ENCODE measurements around the gene USO1.
"Not testable (repeated sequence)": the region's sequence is repeated elsewhere in the genome, so short reads cannot be mapped to it uniquely, and the experiment has no call there.

The USO1 gene

DNA sequence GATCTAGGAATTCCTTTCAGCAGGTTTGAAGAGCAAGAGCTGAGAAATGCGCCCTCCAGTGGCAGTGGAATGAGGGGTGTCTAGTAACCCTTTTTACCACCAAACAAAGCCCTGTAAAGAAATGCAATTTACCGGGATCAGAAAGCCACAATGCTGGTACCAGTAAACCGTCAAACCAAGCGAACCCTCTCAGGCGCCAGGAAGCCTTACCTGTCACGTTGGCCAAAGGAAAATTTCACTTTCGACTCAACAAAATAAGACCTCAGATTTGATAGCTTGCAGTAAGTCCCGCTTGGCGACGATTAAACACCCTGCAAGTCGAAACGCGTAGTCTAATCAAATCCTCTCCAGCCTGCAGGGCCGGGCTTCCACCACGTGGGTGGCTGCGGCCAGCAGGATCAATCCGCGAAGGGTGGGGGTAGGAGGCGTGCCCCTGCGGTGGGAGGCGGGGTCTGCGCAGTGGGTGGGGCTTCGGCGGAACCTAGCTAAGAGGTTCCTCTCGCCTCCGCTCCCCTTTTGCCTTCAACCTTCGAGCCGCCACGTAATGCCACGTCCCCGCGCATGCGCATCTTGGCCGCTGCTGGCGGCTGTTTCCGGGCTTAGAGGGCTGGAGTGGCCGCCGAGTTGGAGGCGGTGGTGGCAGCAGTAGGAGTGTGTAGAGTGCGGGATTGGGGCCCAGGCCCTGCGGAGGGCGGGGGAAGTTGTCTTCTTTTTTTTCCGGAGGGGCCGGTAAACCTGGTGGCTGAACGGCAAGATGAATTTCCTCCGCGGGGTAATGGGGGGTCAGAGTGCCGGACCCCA lies at the start of gene USO1:
TSS of gene USO1 (plus strand) at position 512 of the 801 bp plus-strand sequence. CDS start at position 755, 243 bp downstream.
- DNase-seq (ENCODE audit: low read depth in 2 of 2) = peak; percentile 97

- DNase-seq (ENCODE audit: low read depth in 2 of 2) = no peak
These were observed 49.3 kb upstream of the USO1 start for GRCh38 chr4:75675004-75675531.

- DNase-seq (ENCODE audit: low read depth in 2 of 2) = no peak
These were observed 45.9 kb upstream of the USO1 start for GRCh38 chr4:75678473-75678872.

DNA sequence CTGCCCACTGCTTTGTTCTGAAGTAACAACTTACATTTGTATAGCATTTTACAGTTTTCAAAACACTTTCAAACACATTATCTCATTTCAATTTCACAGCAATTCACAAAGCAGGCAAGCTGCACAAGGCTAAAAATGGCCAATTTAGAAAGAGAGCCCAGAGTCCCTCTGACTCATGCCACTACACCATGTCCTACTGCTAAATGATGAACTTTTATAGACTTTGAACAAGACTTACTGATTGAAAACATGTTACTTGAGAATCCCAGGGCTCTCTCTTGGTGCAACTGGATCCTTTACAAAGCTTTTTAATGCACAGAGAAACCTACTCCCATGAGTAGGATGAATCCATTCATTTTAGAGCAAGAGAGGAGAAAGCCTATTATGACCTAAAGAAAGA lies 45.4 kb upstream of the USO1 start:
- no peak for DNase-seq (ENCODE audit: low read depth in 2 of 2)

GRCh38 chr4:75679876-75680575 lies 44.4 kb upstream of the USO1 start:
- no peak for DNase-seq (ENCODE audit: low read depth in 2 of 2)

- DNase-seq (ENCODE audit: low read depth in 2 of 2) = no peak
These were observed 40.8 kb upstream of the USO1 start for GRCh38 chr4:75683482-75684155.

DNA sequence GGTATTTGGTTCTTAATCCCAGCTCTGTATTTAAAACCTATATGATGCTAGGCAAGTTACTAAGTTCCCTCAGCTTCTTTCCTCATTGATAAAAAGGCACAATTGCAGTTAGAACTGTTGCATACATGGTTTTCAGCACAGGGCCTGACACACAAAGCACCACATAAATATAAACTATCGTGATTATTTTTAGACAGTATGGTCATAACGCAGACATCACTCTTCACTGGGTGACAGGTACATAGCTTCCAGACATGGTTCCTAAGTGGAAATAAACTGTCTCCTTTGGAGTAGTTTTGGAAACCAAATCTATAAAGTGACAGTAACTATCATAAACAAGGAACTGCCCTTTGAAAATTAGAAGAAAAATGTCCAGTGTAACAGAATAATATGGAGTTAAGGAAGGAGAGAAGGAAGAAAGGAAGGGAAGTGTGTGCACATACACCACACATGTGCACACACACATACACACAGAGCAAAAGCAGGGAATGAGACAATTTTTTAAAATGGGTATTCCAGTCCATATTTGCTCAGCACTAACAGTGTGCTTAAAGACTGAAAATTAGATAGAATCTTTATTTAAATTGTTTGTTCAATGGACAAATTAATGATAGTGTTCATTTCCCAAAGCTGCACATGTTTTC lies 38.7 kb upstream of the USO1 start:
- no peak for DNase-seq (ENCODE audit: low read depth in 2 of 2)

- no peak for DNase-seq (ENCODE audit: low read depth in 2 of 2)
These were observed 38.0 kb upstream of the USO1 start for GRCh38 chr4:75686346-75686745.

GRCh38 chr4:75687125-75687524 lies 37.3 kb upstream of the USO1 start:
- not testable (repeated sequence) for DNase-seq (ENCODE audit: low read depth in 2 of 2)

DNA sequence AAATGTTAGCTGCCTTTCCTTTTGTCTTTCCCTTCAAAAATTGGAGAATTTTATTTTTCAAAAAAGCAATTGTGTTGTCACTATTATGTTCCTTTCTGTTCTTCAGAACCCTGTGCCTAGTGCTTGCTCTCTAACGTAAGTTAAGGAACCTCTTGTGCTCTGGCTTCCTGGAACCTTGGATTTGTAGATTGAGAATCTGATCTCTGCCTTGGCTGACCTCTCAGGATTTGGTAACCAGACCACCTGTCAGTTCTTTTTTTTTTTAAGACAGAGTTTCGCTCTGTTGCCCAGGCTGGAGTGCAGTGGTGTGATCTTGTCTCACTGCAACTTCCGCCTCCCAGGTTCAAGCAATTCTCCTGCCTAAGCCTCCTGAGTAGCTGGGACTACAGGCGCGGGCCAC lies 32.3 kb upstream of the USO1 start:
- not testable (repeated sequence) for DNase-seq (ENCODE audit: low read depth in 2 of 2)

DNA sequence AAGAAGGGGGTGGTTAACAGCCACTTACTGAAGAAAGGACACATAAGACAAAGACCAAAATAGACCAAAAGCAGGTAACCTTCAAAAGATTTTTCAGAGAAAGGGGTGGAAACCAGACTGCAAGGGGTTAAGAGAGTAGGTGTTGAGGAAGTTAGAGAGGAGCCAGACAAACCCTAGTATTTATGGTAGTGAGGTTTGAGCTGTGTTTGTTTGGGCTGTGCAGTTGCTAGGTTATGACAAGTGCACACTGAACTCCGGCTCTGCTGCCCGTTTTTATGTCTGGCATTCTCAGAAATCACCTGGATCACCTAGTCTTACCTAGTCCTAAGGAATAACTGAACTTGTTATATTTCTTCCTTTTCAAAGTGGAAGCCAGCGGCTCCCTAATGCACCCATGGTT lies 28.3 kb upstream of the USO1 start:
- no peak for DNase-seq (ENCODE audit: low read depth in 2 of 2)

GRCh38 chr4:75696581-75696980 lies 27.8 kb upstream of the USO1 start:
- DNase-seq (ENCODE audit: low read depth in 2 of 2) = no peak

- DNase-seq (ENCODE audit: low read depth in 2 of 2) = no peak
These were observed 26.0 kb upstream of the USO1 start for GRCh38 chr4:75698162-75698962.

GRCh38 chr4:75698963-75699228 lies 25.5 kb upstream of the USO1 start:
- DNase-seq (ENCODE audit: low read depth in 2 of 2) = no peak

GRCh38 chr4:75699299-75699698 lies 25.1 kb upstream of the USO1 start:
- no peak for DNase-seq (ENCODE audit: low read depth in 2 of 2)

- no peak for DNase-seq (ENCODE audit: low read depth in 2 of 2)
These were observed 21.4 kb upstream of the USO1 start for GRCh38 chr4:75702919-75703411.

GRCh38 chr4:75705198-75705977 lies 19.0 kb upstream of the USO1 start:
- DNase-seq (ENCODE audit: low read depth in 2 of 2) = no peak

DNA sequence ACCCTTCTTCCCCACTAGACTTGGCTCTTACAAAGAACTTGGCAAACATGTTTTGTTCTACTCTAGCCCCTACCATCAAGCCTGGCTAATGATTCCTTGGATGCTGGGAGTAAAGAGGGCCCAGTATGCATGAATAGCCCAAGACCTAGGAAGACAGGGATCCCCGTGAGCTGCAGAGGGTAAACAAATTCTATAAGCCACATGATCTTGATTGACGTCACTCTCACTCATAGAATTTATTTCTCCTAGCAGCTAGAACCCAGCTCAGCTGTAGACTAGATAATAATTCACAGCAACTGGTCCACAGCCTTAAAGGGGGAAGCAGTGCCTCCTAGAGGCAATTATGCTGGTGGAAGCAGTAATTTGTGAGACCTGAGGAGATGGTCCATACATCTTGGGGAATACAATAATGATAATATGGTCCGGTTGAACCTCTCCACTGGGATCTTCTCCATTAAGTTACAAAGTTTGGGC lies 16.1 kb upstream of the USO1 start:
- DNase-seq (ENCODE audit: low read depth in 2 of 2) = no peak

DNA sequence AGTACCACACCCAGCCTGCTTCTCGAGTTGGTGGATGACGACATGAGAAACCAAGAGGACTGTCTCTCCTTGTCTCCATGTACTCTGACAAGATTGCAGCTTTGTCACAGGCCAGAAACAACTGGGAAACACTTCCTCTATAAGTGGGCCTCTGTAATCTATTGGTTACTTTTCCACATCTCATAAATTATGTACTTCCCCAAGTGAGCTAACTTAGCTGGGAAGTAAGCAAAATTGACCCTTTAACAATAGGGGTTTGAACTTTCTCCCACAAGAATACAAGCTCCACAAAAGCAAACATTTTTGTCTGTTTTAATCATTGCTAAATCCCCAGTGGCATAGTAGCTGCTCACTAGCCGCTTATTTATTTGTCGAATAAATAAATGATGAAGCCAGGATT lies 14.1 kb upstream of the USO1 start:
- no peak for DNase-seq (ENCODE audit: low read depth in 2 of 2)

DNA sequence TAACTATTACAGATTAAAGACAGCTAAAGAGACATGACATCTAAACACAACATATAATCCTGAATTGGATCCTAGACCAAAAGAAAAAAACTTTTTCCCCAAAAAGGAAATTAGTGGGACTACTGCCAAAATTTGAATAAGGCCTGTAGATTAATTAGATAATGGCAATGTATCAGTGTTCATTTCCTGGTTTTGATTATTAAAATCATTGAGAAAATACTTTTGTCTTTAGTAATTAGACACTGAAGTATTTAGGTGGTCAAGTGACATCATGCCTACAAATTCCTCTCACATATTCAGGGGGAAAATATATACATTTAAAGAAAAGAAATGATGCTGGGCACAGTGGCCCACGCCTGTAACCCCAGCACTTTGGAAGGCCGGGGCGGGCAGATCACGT lies 10.4 kb upstream of the USO1 start:
- no peak for DNase-seq (ENCODE audit: low read depth in 2 of 2)

Data from fibroblast of skin of left biceps (primary cell).